Panc1 (cell line): ENCODE results near the gene MAP4K4. TPM values are rescaled to one million over a fixed set of nuclear protein-coding genes. Genes with fewer than 3 reads are reported as not detected.

Experiments
- ATAC-seq: fragments of 200-7000 bp; cut with Tn5 transposase; 2 replicates; pipeline ENCODE4 v1.9.1; 2020; ENCODE audit warnings: mild to moderate bottlenecking, moderate library complexity
- BruUV-seq: library from RNA; stranded (reverse); fragments of 400-500 nt; replicated peaks from 2 replicates; lab custom pipeline; 2021; lab: Mats Ljungman, UMichigan
- CTCF ChIA-PET: fragments of 300-600 bp; sonication (Branson Sonifier 250); formaldehyde crosslinking; loops from one replicate; lab custom pipeline; 2022; ENCODE audit warnings: antibody characterized with exemption; lab: Charles Lee
- POLR2A ChIA-PET: fragments of 300-600 bp; sonication (Branson Sonifier 250); formaldehyde crosslinking; loops from one replicate; lab custom pipeline; 2022; ENCODE audit warnings: antibody characterized with exemption; lab: Charles Lee
- DNase-seq: peaks from one replicate; pipeline ENCODE4 v3.0.0-alpha.2; 2010; ENCODE audit warnings: low read depth, low spot score
- H3K27ac ChIP-seq: 2 replicates; pipeline ENCODE4 v1.5.1; 2011; ENCODE audit warnings: mild to moderate bottlenecking, low read length, inconsistent platforms
- H3K27me3 ChIP-seq: fragments of 200-500 bp; sonication (Bioruptor generic); 2 replicates; pipeline ENCODE4 v1.6.0; 2014; ENCODE audit warnings: low read length, inconsistent platforms; ENCODE audit not compliant: control insufficient read depth, insufficient read depth
- H3K36me3 ChIP-seq: fragments of 200-500 bp; sonication (Bioruptor generic); 2 replicates; pipeline ENCODE4 v1.5.1; 2014; ENCODE audit warnings: inconsistent platforms, mild to moderate bottlenecking, low read length, moderate library complexity; ENCODE audit not compliant: control insufficient read depth, insufficient read depth
- H3K4me1 ChIP-seq: 2 replicates; pipeline ENCODE4 v1.5.1; 2011; ENCODE audit warnings: inconsistent platforms, mild to moderate bottlenecking, low read length, moderate library complexity; ENCODE audit not compliant: control insufficient read depth, insufficient read depth
- H3K4me3 ChIP-seq, 2 experiments: 2 replicates each; pipeline ENCODE4 v1.5.1; 2011 to 2012; ENCODE audit warnings: low read depth in 2 of 2, low read length in 2 of 2, mild to moderate bottlenecking in 2 of 2, inconsistent platforms in 1 of 2, moderate library complexity in 1 of 2
- H3K9me3 ChIP-seq: fragments of 200-500 bp; sonication (Bioruptor generic); 2 replicates; pipeline ENCODE4 v1.5.1; 2014; ENCODE audit warnings: low read depth, mild to moderate bottlenecking, inconsistent platforms, low read length, moderate library complexity; ENCODE audit not compliant: control insufficient read depth, insufficient read depth
- POLR2AphosphoS5 ChIP-seq: IDR thresholded peaks from 2 replicates; pipeline ENCODE4 v1.6.1; 2012; ENCODE audit warnings: mild to moderate bottlenecking, low read depth, low read length, moderate library complexity
- SIN3A ChIP-seq: IDR thresholded peaks from 2 replicates; pipeline ENCODE4 v1.6.1; 2012; ENCODE audit warnings: low read depth, mild to moderate bottlenecking, low read length, moderate library complexity, borderline replicate concordance; ENCODE audit not compliant: insufficient read depth
- TCF7L2 ChIP-seq: IDR thresholded peaks from 2 replicates; pipeline ENCODE4 v1.6.1; 2011; ENCODE audit warnings: mild to moderate bottlenecking, low read depth, low read length, inconsistent platforms
- in situ Hi-C: cut with HindIII; loops from 2 replicates; pipeline ENCODE4 v1.10.0; 2016; ENCODE audit warnings: low sequenced_read_pairs, low pct_unique_long_range_greater_than_20kb
- intact Hi-C: fragments of 100-400 bp; cut with micrococcal nuclease; formaldehyde crosslinking; loops from one replicate; pipeline ENCODE4 v1.10.0; 2022; ENCODE audit not compliant: unreplicated experiment
- total RNA-seq: library from RNA; stranded (reverse); gene quantifications from one replicate; pipeline ENCODE4 v1.2.1, GENCODE V29; 2021; ENCODE audit not compliant: unreplicated experiment
- TF ChIP-seq, protein P1 (sequence below), 2 experiments: IDR thresholded peaks; 2 replicates each; pipeline ENCODE4 v1.6.1; 2011 to 2012; ENCODE audit warnings: low read depth in 2 of 2, control low read depth in 1 of 2, low read length in 1 of 2, mild to moderate bottlenecking in 1 of 2, moderate library complexity in 1 of 2; ENCODE audit not compliant: insufficient read depth in 1 of 2
- TF ChIP-seq, protein P2 (sequence below): fragments of 450-650 bp; IDR thresholded peaks from 2 replicates; pipeline ENCODE4 v1.5.1; 2017; ENCODE audit warnings: mild to moderate bottlenecking

MAP4K4 gene
- total RNA-seq, 1 experiment from 2014 or later = 68.5 TPM

DNA sequence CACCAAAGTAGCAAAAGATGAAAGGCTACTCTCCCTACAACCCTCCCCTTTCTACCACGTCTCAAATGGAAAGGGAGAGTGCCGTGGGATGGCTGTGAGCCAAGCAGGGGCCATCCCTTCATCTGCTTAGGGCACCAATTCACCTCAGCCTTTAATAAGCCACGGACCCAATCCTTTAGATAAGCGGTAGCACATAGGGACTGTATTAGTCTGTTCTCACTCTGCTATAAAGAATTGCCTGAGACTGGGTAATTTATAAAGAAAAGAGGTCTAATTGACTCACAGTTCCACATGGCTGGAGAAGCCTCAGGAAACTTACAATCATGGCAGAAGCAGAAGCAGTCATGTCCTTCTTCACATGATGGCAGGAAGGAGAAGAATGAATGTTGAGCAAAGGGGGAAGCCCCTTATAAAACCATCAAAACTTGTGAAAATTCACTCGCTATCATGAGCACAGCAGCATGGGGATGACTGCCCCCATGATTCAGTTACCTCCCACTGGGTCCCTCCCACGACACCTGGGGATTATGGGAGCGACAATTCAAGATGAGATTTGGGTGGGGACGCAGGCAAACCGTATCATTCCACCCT lies 208.3 kb downstream of the MAP4K4 start:
- intact Hi-C loops = no loop called here
- H3K9me3 ChIP-seq = peaks cover 9% of the 10 kb centered on the region; the same call in 1 of the 2 replicates
- ChIA-PET CTCF (no interaction called here), POLR2A (no interaction called here)
- BruUV-seq = no TSS peak
- in situ Hi-C loops = no loop called here
- H3K36me3 ChIP-seq = no peaks in the 10 kb centered on the region
- ATAC-seq (no peak), DNase-seq (no peak)
- H3K27ac ChIP-seq = no peak overlapping the region
- H3K4me1 ChIP-seq = no peaks in the 10 kb centered on the region
- TF ChIP-seq TCF7L2 = no peak
- no peak for TF ChIP-seq POLR2AphosphoS5
- TF ChIP-seq, protein P1, sequence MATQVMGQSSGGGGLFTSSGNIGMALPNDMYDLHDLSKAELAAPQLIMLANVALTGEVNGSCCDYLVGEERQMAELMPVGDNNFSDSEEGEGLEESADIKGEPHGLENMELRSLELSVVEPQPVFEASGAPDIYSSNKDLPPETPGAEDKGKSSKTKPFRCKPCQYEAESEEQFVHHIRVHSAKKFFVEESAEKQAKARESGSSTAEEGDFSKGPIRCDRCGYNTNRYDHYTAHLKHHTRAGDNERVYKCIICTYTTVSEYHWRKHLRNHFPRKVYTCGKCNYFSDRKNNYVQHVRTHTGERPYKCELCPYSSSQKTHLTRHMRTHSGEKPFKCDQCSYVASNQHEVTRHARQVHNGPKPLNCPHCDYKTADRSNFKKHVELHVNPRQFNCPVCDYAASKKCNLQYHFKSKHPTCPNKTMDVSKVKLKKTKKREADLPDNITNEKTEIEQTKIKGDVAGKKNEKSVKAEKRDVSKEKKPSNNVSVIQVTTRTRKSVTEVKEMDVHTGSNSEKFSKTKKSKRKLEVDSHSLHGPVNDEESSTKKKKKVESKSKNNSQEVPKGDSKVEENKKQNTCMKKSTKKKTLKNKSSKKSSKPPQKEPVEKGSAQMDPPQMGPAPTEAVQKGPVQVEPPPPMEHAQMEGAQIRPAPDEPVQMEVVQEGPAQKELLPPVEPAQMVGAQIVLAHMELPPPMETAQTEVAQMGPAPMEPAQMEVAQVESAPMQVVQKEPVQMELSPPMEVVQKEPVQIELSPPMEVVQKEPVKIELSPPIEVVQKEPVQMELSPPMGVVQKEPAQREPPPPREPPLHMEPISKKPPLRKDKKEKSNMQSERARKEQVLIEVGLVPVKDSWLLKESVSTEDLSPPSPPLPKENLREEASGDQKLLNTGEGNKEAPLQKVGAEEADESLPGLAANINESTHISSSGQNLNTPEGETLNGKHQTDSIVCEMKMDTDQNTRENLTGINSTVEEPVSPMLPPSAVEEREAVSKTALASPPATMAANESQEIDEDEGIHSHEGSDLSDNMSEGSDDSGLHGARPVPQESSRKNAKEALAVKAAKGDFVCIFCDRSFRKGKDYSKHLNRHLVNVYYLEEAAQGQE (IDR thresholded peaks at IDR 0.05; ENCODE audit: insufficient read depth in 1 of 2, low read depth in 2 of 2, low read length in 1 of 2) = no peak
- no peak for TF ChIP-seq SIN3A
- TF ChIP-seq, protein P2, sequence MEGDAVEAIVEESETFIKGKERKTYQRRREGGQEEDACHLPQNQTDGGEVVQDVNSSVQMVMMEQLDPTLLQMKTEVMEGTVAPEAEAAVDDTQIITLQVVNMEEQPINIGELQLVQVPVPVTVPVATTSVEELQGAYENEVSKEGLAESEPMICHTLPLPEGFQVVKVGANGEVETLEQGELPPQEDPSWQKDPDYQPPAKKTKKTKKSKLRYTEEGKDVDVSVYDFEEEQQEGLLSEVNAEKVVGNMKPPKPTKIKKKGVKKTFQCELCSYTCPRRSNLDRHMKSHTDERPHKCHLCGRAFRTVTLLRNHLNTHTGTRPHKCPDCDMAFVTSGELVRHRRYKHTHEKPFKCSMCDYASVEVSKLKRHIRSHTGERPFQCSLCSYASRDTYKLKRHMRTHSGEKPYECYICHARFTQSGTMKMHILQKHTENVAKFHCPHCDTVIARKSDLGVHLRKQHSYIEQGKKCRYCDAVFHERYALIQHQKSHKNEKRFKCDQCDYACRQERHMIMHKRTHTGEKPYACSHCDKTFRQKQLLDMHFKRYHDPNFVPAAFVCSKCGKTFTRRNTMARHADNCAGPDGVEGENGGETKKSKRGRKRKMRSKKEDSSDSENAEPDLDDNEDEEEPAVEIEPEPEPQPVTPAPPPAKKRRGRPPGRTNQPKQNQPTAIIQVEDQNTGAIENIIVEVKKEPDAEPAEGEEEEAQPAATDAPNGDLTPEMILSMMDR = no peak
- no peak overlapping the region for H3K4me3 ChIP-seq
- no peaks in the 10 kb centered on the region for H3K27me3 ChIP-seq

DNA sequence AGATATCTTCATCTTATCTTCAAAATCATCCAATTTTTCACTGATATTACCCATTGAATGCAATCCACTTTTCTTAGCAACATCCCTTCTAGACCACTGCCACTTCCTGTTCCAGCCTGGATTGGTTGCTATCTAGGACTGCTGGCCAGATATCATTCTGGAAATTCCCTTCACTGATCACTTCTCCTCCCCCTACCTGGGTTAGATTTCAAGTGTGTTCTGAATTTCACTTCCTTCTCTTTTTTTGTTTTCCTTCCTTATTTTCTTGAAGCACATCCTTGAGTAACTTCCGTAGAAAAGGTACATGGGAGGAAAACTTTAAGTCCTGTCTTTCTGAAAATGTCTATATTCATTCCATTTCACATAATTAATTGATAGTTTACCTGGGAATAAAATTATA lies 212.3 kb downstream of the MAP4K4 start:
- no peak for DNase-seq
- CTCF ChIA-PET = no interaction called here
- Histone ChIP-seq H3K36me3 (no peaks in the 10 kb centered on the region), H3K9me3 (peaks cover 9% of the 10 kb centered on the region; the same call in 1 of the 2 replicates), H3K27me3 (no peaks in the 10 kb centered on the region), H3K4me3 (no peak overlapping the region), H3K27ac (no peak overlapping the region), H3K4me1 (no peaks in the 10 kb centered on the region)
- TF ChIP-seq, protein P2 = no peak
- no peak for TF ChIP-seq SIN3A
- no TSS peak for BruUV-seq
- in situ Hi-C loops = no loop called here
- POLR2A ChIA-PET = no interaction called here
- no peak for ATAC-seq
- intact Hi-C loops = no loop called here
